ENCODE data around the gene C12orf75. TPM values are rescaled to one million over a fixed set of nuclear protein-coding genes. Genes with fewer than 3 reads are reported as not detected.

C12orf75 gene
- total RNA-seq, 2 donors from 2014 or later: 43.7 to 57.0 TPM

DNA sequence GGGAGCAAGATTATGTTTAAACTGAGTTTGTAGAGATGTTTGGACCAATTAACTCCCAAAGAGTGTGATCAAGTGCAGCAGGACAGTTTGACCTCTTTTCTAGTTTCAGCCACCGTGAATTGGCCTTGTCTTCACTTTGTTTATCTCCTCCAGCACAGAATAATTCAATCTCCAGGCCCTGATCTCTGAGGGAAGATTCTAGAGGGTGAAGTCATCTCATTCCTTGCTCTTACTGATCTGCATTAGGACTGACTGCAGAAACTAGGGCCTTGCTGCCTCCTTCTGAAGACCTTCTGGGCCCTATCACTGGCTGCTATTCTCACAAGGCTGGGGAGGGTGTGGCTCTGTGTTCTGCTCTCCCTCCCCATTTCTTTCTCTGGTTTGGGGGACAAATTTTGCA is 29.4 kb downstream of the C12orf75 start:
- TF ChIP-seq, protein P1, sequence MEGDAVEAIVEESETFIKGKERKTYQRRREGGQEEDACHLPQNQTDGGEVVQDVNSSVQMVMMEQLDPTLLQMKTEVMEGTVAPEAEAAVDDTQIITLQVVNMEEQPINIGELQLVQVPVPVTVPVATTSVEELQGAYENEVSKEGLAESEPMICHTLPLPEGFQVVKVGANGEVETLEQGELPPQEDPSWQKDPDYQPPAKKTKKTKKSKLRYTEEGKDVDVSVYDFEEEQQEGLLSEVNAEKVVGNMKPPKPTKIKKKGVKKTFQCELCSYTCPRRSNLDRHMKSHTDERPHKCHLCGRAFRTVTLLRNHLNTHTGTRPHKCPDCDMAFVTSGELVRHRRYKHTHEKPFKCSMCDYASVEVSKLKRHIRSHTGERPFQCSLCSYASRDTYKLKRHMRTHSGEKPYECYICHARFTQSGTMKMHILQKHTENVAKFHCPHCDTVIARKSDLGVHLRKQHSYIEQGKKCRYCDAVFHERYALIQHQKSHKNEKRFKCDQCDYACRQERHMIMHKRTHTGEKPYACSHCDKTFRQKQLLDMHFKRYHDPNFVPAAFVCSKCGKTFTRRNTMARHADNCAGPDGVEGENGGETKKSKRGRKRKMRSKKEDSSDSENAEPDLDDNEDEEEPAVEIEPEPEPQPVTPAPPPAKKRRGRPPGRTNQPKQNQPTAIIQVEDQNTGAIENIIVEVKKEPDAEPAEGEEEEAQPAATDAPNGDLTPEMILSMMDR (conservative IDR thresholded peaks at IDR 0.05): no peak
- Histone ChIP-seq H3K4me1 (ENCODE audit: control insufficient read depth, insufficient read depth, low read length) (peaks cover 9% of the 10 kb centered on the region), H3K4me3 (ENCODE audit: low read length) (no peak overlapping the region), H3K27ac (ENCODE audit: low read depth, low read length) (no peak overlapping the region), H3K9ac (ENCODE audit: extremely low read depth, low read length, poor library complexity, severe bottlenecking) (no peak overlapping the region), H3K36me3 (ENCODE audit: control insufficient read depth, insufficient read depth, low read length) (no peaks in the 10 kb centered on the region), H3K27me3 (ENCODE audit: control insufficient read depth, insufficient read depth, low read length, poor library complexity, severe bottlenecking) (no peaks in the 10 kb centered on the region), H3K9me3 (ENCODE audit: control insufficient read depth, low read length) (no peaks in the 10 kb centered on the region)
- Mint-ChIP-seq H3K4me1 (peaks cover 4% of the 10 kb centered on the region), H3K9me3 (peaks cover 3% of the 10 kb centered on the region), H3K27ac (no peak overlapping the region), H3K4me3 (no peak overlapping the region), H3K27me3 (ENCODE audit: insufficient read depth) (no peaks in the 10 kb centered on the region), H3K36me3 (ENCODE audit: low read depth) (peaks cover 12% of the 10 kb centered on the region)
- no peak for DNase-seq
- 91 to 100% methylated on average over 1 of the region's 1 CpG for WGBS, 2 experiments (ENCODE audit: insufficient coverage in 1 of 2, insufficient read length in 1 of 2)

DNA sequence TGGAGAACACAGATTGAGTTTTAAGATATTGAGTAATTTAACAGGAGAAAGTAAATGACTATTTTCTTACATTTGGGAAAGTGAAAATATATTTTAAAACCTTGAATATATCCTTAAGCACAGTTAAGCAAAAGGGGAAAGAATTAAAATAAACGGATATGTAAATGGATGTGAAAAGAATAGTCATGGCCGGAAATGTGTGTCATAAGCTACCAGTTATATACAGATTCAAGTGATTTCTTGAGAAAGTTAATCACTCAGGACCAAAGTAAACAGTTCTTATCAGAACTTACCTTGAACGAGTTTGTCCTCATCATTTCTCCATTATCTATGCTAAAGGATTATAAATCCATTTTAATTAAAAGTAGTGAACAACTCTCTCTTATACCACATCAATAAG is 33.4 kb downstream of the C12orf75 start:
- no peak overlapping the region for H3K27ac Mint-ChIP-seq

DNA sequence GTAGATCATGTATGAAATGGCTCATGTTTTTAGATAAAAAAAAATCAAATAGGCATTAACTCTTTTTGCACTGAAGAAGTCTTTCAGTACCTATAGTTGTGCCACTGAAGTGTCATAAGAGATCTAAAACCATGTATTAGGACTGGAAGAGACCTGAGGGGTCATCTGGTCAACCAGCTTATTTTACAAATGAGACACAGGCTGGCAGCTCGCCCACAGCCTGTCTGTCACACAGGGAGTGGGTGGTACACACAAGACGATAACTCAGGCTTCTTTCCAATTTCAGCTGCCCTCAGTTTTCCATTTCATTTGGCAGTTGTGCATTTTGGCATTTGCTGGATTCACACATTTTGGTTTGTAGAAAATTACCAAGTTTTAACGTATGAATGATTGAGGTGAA is 34.7 kb downstream of the C12orf75 start:
- Histone ChIP-seq H3K9me3 (ENCODE audit: control insufficient read depth, low read length) (no peaks in the 10 kb centered on the region), H3K27me3 (ENCODE audit: control insufficient read depth, insufficient read depth, low read length, poor library complexity, severe bottlenecking) (no peaks in the 10 kb centered on the region), H3K36me3 (ENCODE audit: control insufficient read depth, insufficient read depth, low read length) (peaks cover under 1% of the 10 kb centered on the region), H3K27ac (ENCODE audit: low read depth, low read length) (no peak overlapping the region), H3K9ac (ENCODE audit: extremely low read depth, low read length, poor library complexity, severe bottlenecking) (no peak overlapping the region), H3K4me1 (ENCODE audit: control insufficient read depth, insufficient read depth, low read length) (no peaks in the 10 kb centered on the region), H3K4me3 (ENCODE audit: low read length) (no peak overlapping the region)
- H3K27ac Mint-ChIP-seq: no peak overlapping the region
- H3K4me1 Mint-ChIP-seq: no peaks in the 10 kb centered on the region
- DNase-seq: no peak
- TF ChIP-seq, protein P1 (conservative IDR thresholded peaks at IDR 0.05): no peak
- H3K27me3 Mint-ChIP-seq (ENCODE audit: insufficient read depth): no peaks in the 10 kb centered on the region
- no peak overlapping the region for H3K4me3 Mint-ChIP-seq
- H3K36me3 Mint-ChIP-seq (ENCODE audit: low read depth): peaks cover 12% of the 10 kb centered on the region
- H3K9me3 Mint-ChIP-seq: peaks cover 3% of the 10 kb centered on the region
- 88 to 92% methylated on average over 3 of the region's 3 CpGs for WGBS, 2 experiments (ENCODE audit: insufficient coverage in 1 of 2, insufficient read length in 1 of 2)

More for the DNA sequence above, 33.4 kb downstream of the C12orf75 start:
- H3K27me3 Mint-ChIP-seq (ENCODE audit: insufficient read depth): no peaks in the 10 kb centered on the region
- Histone ChIP-seq H3K27ac (ENCODE audit: low read depth, low read length) (no peak overlapping the region), H3K36me3 (ENCODE audit: control insufficient read depth, insufficient read depth, low read length) (no peaks in the 10 kb centered on the region), H3K9me3 (ENCODE audit: control insufficient read depth, low read length) (no peaks in the 10 kb centered on the region), H3K9ac (ENCODE audit: extremely low read depth, low read length, poor library complexity, severe bottlenecking) (no peak overlapping the region), H3K4me3 (ENCODE audit: low read length) (no peak overlapping the region), H3K4me1 (ENCODE audit: control insufficient read depth, insufficient read depth, low read length) (no peaks in the 10 kb centered on the region), H3K27me3 (ENCODE audit: control insufficient read depth, insufficient read depth, low read length, poor library complexity, severe bottlenecking) (no peaks in the 10 kb centered on the region)
- TF ChIP-seq, protein P1 (conservative IDR thresholded peaks at IDR 0.05): no peak
- H3K36me3 Mint-ChIP-seq (ENCODE audit: low read depth): peaks cover 12% of the 10 kb centered on the region
- no peak for DNase-seq
- H3K4me1 Mint-ChIP-seq: no peaks in the 10 kb centered on the region
- 99 to 100% methylated on average over 1 to 3 of the region's 3 CpGs for WGBS, 2 experiments (ENCODE audit: insufficient coverage in 1 of 2, insufficient read length in 1 of 2)
- peaks cover 3% of the 10 kb centered on the region for H3K9me3 Mint-ChIP-seq
- no peak overlapping the region for H3K4me3 Mint-ChIP-seq
